Smooth muscle cell (in vitro differentiated cells): ENCODE data around the gene SULT4A1. TPM values are rescaled to one million over a fixed set of nuclear protein-coding genes. Genes with fewer than 3 reads are reported as not detected.

ENCODE experiments used
- DNase-seq: peaks from one replicate; lab custom pipeline; 2025; ENCODE audit not compliant: unreplicated experiment; lab: John Stamatoyannopoulos, UW
- H2AFZ ChIP-seq: fragments of 200-600 bp; sonication (generic); 2 replicates; pipeline ENCODE4 v1.6.0; 2016; ENCODE audit warnings: antibody characterized with exemption, low read depth, mild to moderate bottlenecking
- H3F3A ChIP-seq: fragments of 200-600 bp; sonication (generic); 2 replicates; pipeline ENCODE4 v1.6.0; 2017; ENCODE audit warnings: antibody characterized with exemption, low read depth
- H3K27ac ChIP-seq: fragments of 200-600 bp; sonication (generic); 2 replicates; pipeline ENCODE4 v1.5.1; 2016; ENCODE audit warnings: low read depth, mild to moderate bottlenecking
- H3K27me3 ChIP-seq: fragments of 200-600 bp; sonication (generic); 2 replicates; pipeline ENCODE4 v1.6.1; 2016; ENCODE audit warnings: low read depth, mild to moderate bottlenecking
- H3K36me3 ChIP-seq: fragments of 200-600 bp; sonication (generic); 2 replicates; pipeline ENCODE4 v1.5.1; 2016; ENCODE audit warnings: low read depth
- H3K4me1 ChIP-seq: fragments of 200-600 bp; sonication (generic); 2 replicates; pipeline ENCODE4 v1.5.1; 2016; ENCODE audit warnings: low read depth
- H3K4me2 ChIP-seq: fragments of 200-600 bp; sonication (generic); 2 replicates; pipeline ENCODE4 v1.6.0; 2016; ENCODE audit warnings: mild to moderate bottlenecking
- H3K4me3 ChIP-seq: fragments of 200-600 bp; sonication (generic); 2 replicates; pipeline ENCODE4 v1.5.1; 2016; ENCODE audit warnings: mild to moderate bottlenecking
- H3K79me2 ChIP-seq: fragments of 200-600 bp; sonication (generic); 2 replicates; pipeline ENCODE4 v1.6.0; 2016; ENCODE audit warnings: low read depth, mild to moderate bottlenecking
- H3K9ac ChIP-seq: fragments of 200-600 bp; sonication (generic); 2 replicates; pipeline ENCODE4 v1.6.0; 2016; ENCODE audit warnings: low read depth
- H3K9me3 ChIP-seq: fragments of 200-600 bp; sonication (generic); replicated peaks from 2 replicates; pipeline ENCODE4 v1.5.1; 2016; ENCODE audit warnings: low read depth
- H4K20me1 ChIP-seq: fragments of 200-600 bp; sonication (generic); 2 replicates; pipeline ENCODE4 v1.6.0; 2016; ENCODE audit warnings: low read depth
- WGBS: methylation state at CpG from one replicate; pipeline ENCODE4 v1.1.7; 2016; ENCODE audit warnings: low lambda C conversion rate; 5-methylcytosine and 5-hydroxymethylcytosine counted together
- polyA plus RNA-seq: library from polyadenylated mRNA; unstranded; fragments of >200 nt; fragmentation: Nextera tagmentation; extraction: Ambion mirVana; gene quantifications from 2 replicates; pipeline ENCODE4 v1.2.1, GENCODE V29; 2016
- total RNA-seq: library from RNA; depleted of rRNA; stranded (reverse); fragments of >200 nt; gene quantifications from 2 replicates; pipeline ENCODE4 v1.2.3, GENCODE V29; 2014
- TF ChIP-seq, protein P1 (sequence below): fragments of 200-600 bp; sonication (generic); IDR thresholded peaks from 2 replicates; pipeline ENCODE4 v1.5.1; 2017; ENCODE audit warnings: borderline replicate concordance, mild to moderate bottlenecking, antibody characterized with exemption; ENCODE audit not compliant: insufficient read depth, poor library complexity, severe bottlenecking

The SULT4A1 gene
- total and polyA plus RNA-seq, 2 experiments from 2014 or later, result 2.7 to 4.9 TPM

GRCh38 chr22:43838571-43839307 lies 23.6 kb downstream of the SULT4A1 start:
- no peak overlapping the region for H3K4me3 ChIP-seq
- 97% methylated on average over 25 of the region's 25 CpGs for WGBS
- H3K4me2 ChIP-seq, result no peak overlapping the region
- H3K36me3 ChIP-seq, result no peaks in the 10 kb centered on the region
- TF ChIP-seq, protein P1, sequence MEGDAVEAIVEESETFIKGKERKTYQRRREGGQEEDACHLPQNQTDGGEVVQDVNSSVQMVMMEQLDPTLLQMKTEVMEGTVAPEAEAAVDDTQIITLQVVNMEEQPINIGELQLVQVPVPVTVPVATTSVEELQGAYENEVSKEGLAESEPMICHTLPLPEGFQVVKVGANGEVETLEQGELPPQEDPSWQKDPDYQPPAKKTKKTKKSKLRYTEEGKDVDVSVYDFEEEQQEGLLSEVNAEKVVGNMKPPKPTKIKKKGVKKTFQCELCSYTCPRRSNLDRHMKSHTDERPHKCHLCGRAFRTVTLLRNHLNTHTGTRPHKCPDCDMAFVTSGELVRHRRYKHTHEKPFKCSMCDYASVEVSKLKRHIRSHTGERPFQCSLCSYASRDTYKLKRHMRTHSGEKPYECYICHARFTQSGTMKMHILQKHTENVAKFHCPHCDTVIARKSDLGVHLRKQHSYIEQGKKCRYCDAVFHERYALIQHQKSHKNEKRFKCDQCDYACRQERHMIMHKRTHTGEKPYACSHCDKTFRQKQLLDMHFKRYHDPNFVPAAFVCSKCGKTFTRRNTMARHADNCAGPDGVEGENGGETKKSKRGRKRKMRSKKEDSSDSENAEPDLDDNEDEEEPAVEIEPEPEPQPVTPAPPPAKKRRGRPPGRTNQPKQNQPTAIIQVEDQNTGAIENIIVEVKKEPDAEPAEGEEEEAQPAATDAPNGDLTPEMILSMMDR, result no peak
- H3K9ac ChIP-seq, result no peak overlapping the region
- no peak overlapping the region for H3K27ac ChIP-seq
- H3K27me3 ChIP-seq, result no peaks in the 10 kb centered on the region
- no peak overlapping the region for H2AFZ ChIP-seq
- no peaks in the 10 kb centered on the region for H3K79me2 ChIP-seq
- H4K20me1 ChIP-seq, result peaks cover 19% of the 10 kb centered on the region
- no peaks in the 10 kb centered on the region for H3K9me3 ChIP-seq
- H3F3A ChIP-seq, result no peaks in the 10 kb centered on the region
- no peak for DNase-seq
- H3K4me1 ChIP-seq, result no peaks in the 10 kb centered on the region

- no peak overlapping the region for H3K9ac ChIP-seq
- DNase-seq, result no peak
- WGBS, result 94% methylated on average over 10 of the region's 10 CpGs
- no peaks in the 10 kb centered on the region for H3K9me3 ChIP-seq
- no peaks in the 10 kb centered on the region for H3K27me3 ChIP-seq
- no peaks in the 10 kb centered on the region for H3K79me2 ChIP-seq
- no peaks in the 10 kb centered on the region for H3K36me3 ChIP-seq
- no peaks in the 10 kb centered on the region for H3F3A ChIP-seq
- H3K4me1 ChIP-seq, result no peaks in the 10 kb centered on the region
- H3K4me2 ChIP-seq, result no peak overlapping the region
- no peak overlapping the region for H3K4me3 ChIP-seq
- H4K20me1 ChIP-seq, result peaks cover 14% of the 10 kb centered on the region
- TF ChIP-seq, protein P1, result no peak
- no peak overlapping the region for H3K27ac ChIP-seq
- H2AFZ ChIP-seq, result no peak overlapping the region
Measured at GRCh38 chr22:43838161-43838560, 24.2 kb downstream of the SULT4A1 start.

- Histone ChIP-seq H3K4me2 (no peak overlapping the region), H3K4me1 (no peaks in the 10 kb centered on the region), H3K27ac (no peak overlapping the region), H3K9ac (no peak overlapping the region), H3K79me2 (no peaks in the 10 kb centered on the region), H3K36me3 (no peaks in the 10 kb centered on the region), H3K4me3 (no peak overlapping the region), H3K27me3 (no peaks in the 10 kb centered on the region), H4K20me1 (peaks cover 11% of the 10 kb centered on the region), H3K9me3 (no peaks in the 10 kb centered on the region), H3F3A (no peaks in the 10 kb centered on the region), H2AFZ (no peak overlapping the region)
- no peak for DNase-seq
- TF ChIP-seq, protein P1, result no peak
- whole genome bisulfite sequencing, result 86% methylated on average over 8 of the region's 9 CpGs
Measured at GRCh38 chr22:43837666-43838065, 24.6 kb downstream of the SULT4A1 start.

GRCh38 chr22:43835736-43836135 lies 26.6 kb downstream of the SULT4A1 start:
- no peaks in the 10 kb centered on the region for H3K4me1 ChIP-seq
- no peak overlapping the region for H3K4me2 ChIP-seq
- TF ChIP-seq, protein P1, result no peak
- no peaks in the 10 kb centered on the region for H3K79me2 ChIP-seq
- H3K4me3 ChIP-seq, result no peak overlapping the region
- H4K20me1 ChIP-seq, result peaks cover 3% of the 10 kb centered on the region
- H2AFZ ChIP-seq, result no peak overlapping the region
- DNase-seq, result no peak
- H3K27me3 ChIP-seq, result no peaks in the 10 kb centered on the region
- H3K36me3 ChIP-seq, result no peaks in the 10 kb centered on the region
- H3F3A ChIP-seq, result no peaks in the 10 kb centered on the region
- 98% methylated on average over 13 of the region's 13 CpGs for WGBS
- H3K27ac ChIP-seq, result no peak overlapping the region
- no peaks in the 10 kb centered on the region for H3K9me3 ChIP-seq
- no peak overlapping the region for H3K9ac ChIP-seq
